NCI-H69 (cell line): ENCODE data around the gene PLEKHH3.

ENCODE experiments used
- DNase-seq: peaks from one replicate; lab custom pipeline; 2025; lab: John Stamatoyannopoulos, UW

Gene PLEKHH3

GRCh38 chr17:42676424-42677011, at the start of gene PLEKHH3:
PLEKHH3 (minus strand) TSS chr17:42676994; CDS start chr17:42676563, 431 bp downstream.
- DNase-seq, result peak; percentile 84

- no peak for DNase-seq
Measured at GRCh38 chr17:42725143-42725542, 48.3 kb upstream of the PLEKHH3 start.

- no peak for DNase-seq
Measured at GRCh38 chr17:42723636-42724035, 46.8 kb upstream of the PLEKHH3 start.

- DNase-seq, result peak; percentile 87
Measured at GRCh38 chr17:42720996-42721583, 44.3 kb upstream of the PLEKHH3 start.

GRCh38 chr17:42709561-42709960, 32.8 kb upstream of the PLEKHH3 start:
- DNase-seq, result no peak

- DNase-seq, result no peak
Measured at GRCh38 chr17:42708588-42708987, 31.8 kb upstream of the PLEKHH3 start.

GRCh38 chr17:42706732-42707131, 29.9 kb upstream of the PLEKHH3 start:
- no peak for DNase-seq

GRCh38 chr17:42704837-42705494, 28.2 kb upstream of the PLEKHH3 start:
- DNase-seq, result no peak

GRCh38 chr17:42704490-42704836, 27.7 kb upstream of the PLEKHH3 start:
- no peak for DNase-seq

GRCh38 chr17:42702446-42702845, 25.7 kb upstream of the PLEKHH3 start:
- DNase-seq, result no peak

GRCh38 chr17:42700586-42701289, 23.9 kb upstream of the PLEKHH3 start:
- DNase-seq, result no peak

GRCh38 chr17:42699415-42699740, 22.6 kb upstream of the PLEKHH3 start:
- DNase-seq, result no peak

- no peak for DNase-seq
Measured at GRCh38 chr17:42698736-42699414, 22.1 kb upstream of the PLEKHH3 start.

GRCh38 chr17:42697108-42697811, 20.5 kb upstream of the PLEKHH3 start:
- no peak for DNase-seq

GRCh38 chr17:42695500-42695899, 18.7 kb upstream of the PLEKHH3 start:
- DNase-seq, result no peak

GRCh38 chr17:42694524-42694923, 17.7 kb upstream of the PLEKHH3 start:
- DNase-seq, result no peak

GRCh38 chr17:42692489-42692888, 15.7 kb upstream of the PLEKHH3 start:
- DNase-seq, result no peak

- DNase-seq, result no peak
Measured at GRCh38 chr17:42691021-42691545, 14.3 kb upstream of the PLEKHH3 start.

GRCh38 chr17:42690596-42690995, 13.8 kb upstream of the PLEKHH3 start:
- no peak for DNase-seq

- no peak for DNase-seq
Measured at GRCh38 chr17:42687707-42688320, 11.0 kb upstream of the PLEKHH3 start.

GRCh38 chr17:42686520-42687128, 9.8 kb upstream of the PLEKHH3 start:
- no peak for DNase-seq
